GM12878 (cell line): ENCODE measurements around the gene TNFAIP2. TPM values are rescaled to one million over a fixed set of nuclear protein-coding genes. Genes with fewer than 3 reads are reported as not detected.

Experiments
- ATAC-seq: fragments of 200-7000 bp; cut with Tn5 transposase; 3 replicates; pipeline ENCODE4 v1.9.1; 2020; ENCODE audit warnings: mild to moderate bottlenecking, moderate library complexity
- BruUV-seq: library from RNA; stranded (reverse); fragments of 400-500 nt; replicated peaks from 2 replicates; lab custom pipeline; 2021; lab: Mats Ljungman, UMichigan
- CTCF ChIA-PET: fragments of 300-600 bp; sonication (Branson Sonifier 250); formaldehyde crosslinking; extraction: SDS; loops from one replicate; lab custom pipeline; 2021; ENCODE audit warnings: inconsistent platforms; lab: Yijun Ruan, JAX
- POLR2A ChIA-PET: fragments of 350-600 bp; formaldehyde crosslinking; extraction: SDS; loops from one replicate; lab custom pipeline; 2021; ENCODE audit warnings: inconsistent platforms; lab: Charles Lee
- RAD21 ChIA-PET: fragments of 300-600 bp; sonication (Branson Sonifier 250); formaldehyde crosslinking; loops from one replicate; lab custom pipeline; 2023; ENCODE audit warnings: antibody characterized with exemption; ENCODE audit not compliant: unreplicated experiment; lab: Charles Lee
- SMC1A ChIA-PET: fragments of 300-600 bp; sonication (Branson Sonifier 250); formaldehyde crosslinking; loops from one replicate; lab custom pipeline; 2023; ENCODE audit not compliant: unreplicated experiment, uncharacterized antibody; lab: Charles Lee
- DNase-seq: peaks from one replicate; pipeline ENCODE4 v3.0.0-alpha.2; 2011; ENCODE audit warnings: low read depth, low spot score
- FAIRE-seq: peaks from 3 replicates; lab custom pipeline; 2011; peaks lifted over from hg19 to GRCh38; lab: Jason Lieb, UNC
- H2AFZ ChIP-seq: 2 replicates; pipeline ENCODE4 v1.6.0; 2011; ENCODE audit warnings: low read depth, low read length, control low read depth; ENCODE audit not compliant: control insufficient read depth
- H3K27ac ChIP-seq: 2 replicates; pipeline ENCODE4 v1.5.1; 2011; ENCODE audit warnings: control low read depth; ENCODE audit not compliant: control insufficient read depth, insufficient read depth
- H3K27me3 ChIP-seq, 2 experiments: replicated peaks in 1 of 2; 2 replicates each; pipeline versions ENCODE4 v1.6.0 to v1.6.1; 2011; ENCODE audit warnings: low read length in 1 of 2; ENCODE audit not compliant: control insufficient read depth in 2 of 2, insufficient read depth in 2 of 2
- H3K36me3 ChIP-seq, 2 experiments: 2 replicates each; pipeline ENCODE4 v1.5.1; 2011; ENCODE audit warnings: low read length in 1 of 2; ENCODE audit not compliant: control insufficient read depth in 2 of 2, insufficient read depth in 2 of 2
- H3K4me1 ChIP-seq: 2 replicates; pipeline ENCODE4 v1.6.1; 2011; ENCODE audit warnings: mild to moderate bottlenecking, low read length, moderate library complexity, mixed read lengths; ENCODE audit not compliant: control insufficient read depth, insufficient read depth
- H3K4me2 ChIP-seq: 2 replicates; pipeline ENCODE4 v1.6.0; 2011; ENCODE audit warnings: control low read depth; ENCODE audit not compliant: control insufficient read depth, insufficient read depth
- H3K4me3 ChIP-seq: fragments of 200-600 bp; sonication (generic); 2 replicates; pipeline ENCODE4 v1.5.1; 2016
- H3K79me2 ChIP-seq: 2 replicates; pipeline ENCODE4 v1.6.0; 2011; ENCODE audit warnings: low read length; ENCODE audit not compliant: control insufficient read depth, insufficient read depth
- H3K9ac ChIP-seq: 2 replicates; pipeline ENCODE4 v1.8.0; 2011; ENCODE audit warnings: low read length, control low read depth, mixed read lengths; ENCODE audit not compliant: control insufficient read depth, insufficient read depth
- H3K9me3 ChIP-seq: replicated peaks from 3 replicates; pipeline ENCODE4 v1.5.1; 2011; ENCODE audit warnings: mild to moderate bottlenecking, low read length; ENCODE audit not compliant: control insufficient read depth, insufficient read depth
- H4K20me1 ChIP-seq: 2 replicates; pipeline ENCODE4 v1.6.0; 2011; ENCODE audit not compliant: control insufficient read depth, insufficient read depth
- ASH2L ChIP-seq: fragments of 300-600, 200-600 bp; sonication (generic); IDR thresholded peaks from 2 replicates; pipeline ENCODE4 v1.6.1; 2017; ENCODE audit warnings: low read depth, mild to moderate bottlenecking, borderline replicate concordance
- ATF7 ChIP-seq: fragments of 450-650 bp; IDR thresholded peaks from 2 replicates; pipeline ENCODE4 v1.6.1; 2016; ENCODE audit warnings: low read depth, mild to moderate bottlenecking
- CHD2 ChIP-seq: IDR thresholded peaks from 2 replicates; pipeline ENCODE4 v1.6.1; 2011; ENCODE audit warnings: low read depth, low read length, improper control_type of control experiment, borderline replicate concordance
- EGR1 ChIP-seq, 2 experiments: IDR thresholded peaks; 1 replicate in 1 of 2; 2 replicates in 1 of 2; pipeline ENCODE4 v1.6.1; 2011 to 2012; ENCODE audit warnings: low read depth in 2 of 2, low read length in 2 of 2, borderline replicate concordance in 1 of 2, mild to moderate bottlenecking in 1 of 2, moderate library complexity in 1 of 2
- HDGF ChIP-seq: fragments of 450-650 bp; IDR thresholded peaks from 2 replicates; pipeline ENCODE4 v1.6.1; 2016; ENCODE audit warnings: antibody characterized with exemption
- IKZF2 ChIP-seq, 2 experiments: fragments of 450-650 bp; IDR thresholded peaks; 2 replicates each; pipeline ENCODE4 v1.6.1; 2017; ENCODE audit warnings: mild to moderate bottlenecking in 2 of 2, moderate library complexity in 2 of 2
- LARP7 ChIP-seq: fragments of 450-650 bp; IDR thresholded peaks from 2 replicates; pipeline ENCODE4 v1.6.1; 2017; ENCODE audit warnings: mild to moderate bottlenecking
- MTA2 ChIP-seq: fragments of 450-650 bp; IDR thresholded peaks from 2 replicates; pipeline ENCODE4 v1.6.1; 2016; ENCODE audit warnings: low read depth, mild to moderate bottlenecking, moderate library complexity
- NBN ChIP-seq: fragments of 450-650 bp; IDR thresholded peaks from 2 replicates; pipeline ENCODE4 v1.6.1; 2016
- NFYA ChIP-seq: IDR thresholded peaks from 2 replicates; pipeline ENCODE4 v1.6.1; 2011; ENCODE audit warnings: low read depth, mild to moderate bottlenecking, low read length, improper control_type of control experiment, borderline replicate concordance
- NFYB ChIP-seq: IDR thresholded peaks from 2 replicates; pipeline ENCODE4 v1.6.1; 2011; ENCODE audit warnings: low read depth, mild to moderate bottlenecking, low read length, improper control_type of control experiment, moderate library complexity; ENCODE audit not compliant: insufficient read depth
- NR2C1 ChIP-seq: fragments of 450-650 bp; IDR thresholded peaks from 2 replicates; pipeline ENCODE4 v1.6.1; 2017; ENCODE audit warnings: antibody characterized with exemption, mild to moderate bottlenecking, moderate library complexity
- NR2F1 ChIP-seq: fragments of 450-650 bp; conservative IDR thresholded peaks from 2 replicates; pipeline ENCODE4 v1.6.1; 2017; ENCODE audit warnings: mild to moderate bottlenecking
- PAX8 ChIP-seq: fragments of 450-650 bp; IDR thresholded peaks from 2 replicates; pipeline ENCODE4 v1.6.1; 2017; ENCODE audit warnings: mild to moderate bottlenecking, moderate library complexity
- SP1 ChIP-seq: IDR thresholded peaks from one replicate; pipeline ENCODE4 v1.6.1; 2011; ENCODE audit warnings: low read depth, low read length
- TCF12 ChIP-seq: IDR thresholded peaks from 2 replicates; pipeline ENCODE4 v1.6.1; 2011; ENCODE audit warnings: low read depth, mild to moderate bottlenecking, low read length
- YBX1 ChIP-seq: fragments of 450-650 bp; IDR thresholded peaks from 2 replicates; pipeline ENCODE4 v1.6.1; 2016; ENCODE audit warnings: antibody characterized with exemption
- YY1 ChIP-seq: IDR thresholded peaks from 2 replicates; pipeline ENCODE4 v1.6.1; 2011; ENCODE audit warnings: low read depth, mild to moderate bottlenecking, low read length
- WGBS: methylation state at CpG from one replicate; pipeline ENCODE4 v1.1.6; 2016; ENCODE audit warnings: low lambda C conversion rate; ENCODE audit not compliant: insufficient replicate concordance, insufficient coverage; ENCODE audit errors: missing lambda C conversion rate; 5-methylcytosine and 5-hydroxymethylcytosine counted together
- in situ Hi-C: fragments of 300-500 bp; cut with MboI; formaldehyde crosslinking; loops from 9 replicates; pipeline ENCODE4 v1.14.3; 2018; ENCODE audit warnings: mixed read lengths
- intact Hi-C: fragments of 100-400 bp; cut with micrococcal nuclease; formaldehyde crosslinking; loops from one replicate; pipeline ENCODE4 v1.14.2; 2022; ENCODE audit not compliant: unreplicated experiment
- polyA plus RNA-seq, 11 experiments: library from polyadenylated mRNA; depleted of rRNA in 4 of 11; unstranded in 6 of 11; stranded (reverse) in 5 of 11; fragments of >200 nt; fragmentation: Nextera tagmentation in 4 of 11; fragmentation: Illumina TruSeq in 1 of 11; extraction: Ambion mirVana in 4 of 11; extraction: Trizol in 1 of 11; gene quantifications; 1 replicate in 1 of 11; 2 replicates in 10 of 11; pipeline versions ENCODE4 v1.2.1 to v1.2.3, GENCODE V29; 2011 to 2016; ENCODE audit warnings: inconsistent platforms in 2 of 11, missing spikeins in 2 of 11, low read depth in 1 of 11
- total RNA-seq, 4 experiments: library from RNA; depleted of rRNA in 3 of 4; stranded (reverse); fragments of >200 nt in 3 of 4; fragmentation: Illumina TruSeq in 1 of 4; extraction: Trizol in 1 of 4; gene quantifications; 2 replicates each; pipeline versions ENCODE4 v1.2.1 to v1.2.3, GENCODE V29; 2013 to 2021
- TF ChIP-seq, protein P1 (sequence below): IDR thresholded peaks from 2 replicates; pipeline ENCODE4 v1.6.1; 2012; ENCODE audit warnings: low read length, inconsistent platforms
- TF ChIP-seq, protein P2 (sequence below): fragments of 450-650 bp; IDR thresholded peaks from 2 replicates; pipeline ENCODE4 v1.6.1; 2017; ENCODE audit warnings: mild to moderate bottlenecking, low read depth, inconsistent platforms; ENCODE audit not compliant: poor library complexity, severe bottlenecking

The TNFAIP2 gene
- total and polyA plus RNA-seq, 10 of the 15 experiments (the other 5 are each of a cell fraction or from before 2014, with no cell fraction given): 7.1 to 150 (median 74.5) TPM

- no peak overlapping the region for H3K4me3 ChIP-seq
- intact Hi-C loops: loop anchor here (1.0 kb wide), 3 partner anchors 35 to 187 kb away; no protein-coding TSS in a partner anchor
- no peaks in the 10 kb centered on the region for H4K20me1 ChIP-seq
- RAD21 ChIA-PET: interaction anchor here (0.6 to 4.6 kb wide), 39 partner anchors 9 to 411 kb away, joined by 3 to 120 read pairs (median 4); partner anchors contain the start of genes EXOC3L4 and TNFAIP2
- H3K36me3 ChIP-seq: no peaks in the 10 kb centered on the region
- no peak overlapping the region for H3K9ac ChIP-seq
- SMC1A ChIA-PET: interaction anchor here (0.6 to 4.6 kb wide), 30 partner anchors 9 to 411 kb away, joined by 3 to 76 read pairs (median 6); no protein-coding TSS in a partner anchor
- CTCF ChIA-PET: interaction anchor here (0.6 to 5.0 kb wide), 41 partner anchors 8 to 1109 kb away, joined by 3 to 202 read pairs (median 7); partner anchors contain the start of gene TNFAIP2
- H3K27me3 ChIP-seq: peaks cover 5 to 11% of the 10 kb centered on the region in 2 experiments; a peak in 2 of 4 replicates
- POLR2A ChIA-PET: interaction anchor here (0.5 to 1.7 kb wide), 9 partner anchors 8 to 166 kb away, joined by 3 to 7 read pairs (median 4); no protein-coding TSS in a partner anchor
- peaks cover 42% of the 10 kb centered on the region for H3K4me1 ChIP-seq
- H3K79me2 ChIP-seq: no peaks in the 10 kb centered on the region
- BruUV-seq: no TSS peak
- H3K27ac ChIP-seq: no peak overlapping the region
- H3K4me2 ChIP-seq: peak overlapping the region; percentile 55
- peak; percentile 73 for FAIRE-seq
- ATAC-seq: peak; percentile 83
- 15% methylated on average over 57 of the region's 59 CpGs for WGBS
- in situ Hi-C loops: loop anchor here (5.0 kb wide), 1 partner anchor 77 kb away; no protein-coding TSS in a partner anchor
- H3K9me3 ChIP-seq: no peaks in the 10 kb centered on the region
- DNase-seq: no peak
- H2AFZ ChIP-seq: peak overlapping the region; percentile 65
- TF ChIP-seq YBX1: 0 out of 2 replicates have a peak, but pooled peaks have one; percentile 56
- TF ChIP-seq ATF7: peak; percentile 30; the same call in 1 of the 2 replicates
- peak; percentile 26; the same call in 1 of the 2 replicates for TF ChIP-seq NR2C1
- TF ChIP-seq ASH2L: no peak
- TF ChIP-seq, protein P1, sequence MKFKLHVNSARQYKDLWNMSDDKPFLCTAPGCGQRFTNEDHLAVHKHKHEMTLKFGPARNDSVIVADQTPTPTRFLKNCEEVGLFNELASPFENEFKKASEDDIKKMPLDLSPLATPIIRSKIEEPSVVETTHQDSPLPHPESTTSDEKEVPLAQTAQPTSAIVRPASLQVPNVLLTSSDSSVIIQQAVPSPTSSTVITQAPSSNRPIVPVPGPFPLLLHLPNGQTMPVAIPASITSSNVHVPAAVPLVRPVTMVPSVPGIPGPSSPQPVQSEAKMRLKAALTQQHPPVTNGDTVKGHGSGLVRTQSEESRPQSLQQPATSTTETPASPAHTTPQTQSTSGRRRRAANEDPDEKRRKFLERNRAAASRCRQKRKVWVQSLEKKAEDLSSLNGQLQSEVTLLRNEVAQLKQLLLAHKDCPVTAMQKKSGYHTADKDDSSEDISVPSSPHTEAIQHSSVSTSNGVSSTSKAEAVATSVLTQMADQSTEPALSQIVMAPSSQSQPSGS: no peak
- peak; percentile 100 for TF ChIP-seq HDGF
- TF ChIP-seq YY1: peak; percentile 64; the same call in 1 of the 2 replicates
- 0 out of 2 replicates have a peak, but pooled peaks have one; percentile 25 for TF ChIP-seq CHD2
- TF ChIP-seq NBN: peak; percentile 99
- peak in 1 of 2 experiments; percentile 66; a peak in 1 of 4 replicates for TF ChIP-seq IKZF2 (IDR thresholded peaks at IDR 0.05)
- TF ChIP-seq EGR1 (IDR thresholded peaks at IDR 0.05; ENCODE audit: borderline replicate concordance in 1 of 2, low read depth in 2 of 2, low read length in 2 of 2): no peak
- peak; percentile 99 for TF ChIP-seq NR2F1
- TF ChIP-seq MTA2: peak; percentile 64
- TF ChIP-seq, protein P2, sequence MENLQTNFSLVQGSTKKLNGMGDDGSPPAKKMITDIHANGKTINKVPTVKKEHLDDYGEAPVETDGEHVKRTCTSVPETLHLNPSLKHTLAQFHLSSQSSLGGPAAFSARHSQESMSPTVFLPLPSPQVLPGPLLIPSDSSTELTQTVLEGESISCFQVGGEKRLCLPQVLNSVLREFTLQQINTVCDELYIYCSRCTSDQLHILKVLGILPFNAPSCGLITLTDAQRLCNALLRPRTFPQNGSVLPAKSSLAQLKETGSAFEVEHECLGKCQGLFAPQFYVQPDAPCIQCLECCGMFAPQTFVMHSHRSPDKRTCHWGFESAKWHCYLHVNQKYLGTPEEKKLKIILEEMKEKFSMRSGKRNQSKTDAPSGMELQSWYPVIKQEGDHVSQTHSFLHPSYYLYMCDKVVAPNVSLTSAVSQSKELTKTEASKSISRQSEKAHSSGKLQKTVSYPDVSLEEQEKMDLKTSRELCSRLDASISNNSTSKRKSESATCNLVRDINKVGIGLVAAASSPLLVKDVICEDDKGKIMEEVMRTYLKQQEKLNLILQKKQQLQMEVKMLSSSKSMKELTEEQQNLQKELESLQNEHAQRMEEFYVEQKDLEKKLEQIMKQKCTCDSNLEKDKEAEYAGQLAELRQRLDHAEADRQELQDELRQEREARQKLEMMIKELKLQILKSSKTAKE: no peak
- TF ChIP-seq LARP7: peak; percentile 62; the same call in 1 of the 2 replicates
- no peak for TF ChIP-seq NFYA
- TF ChIP-seq NFYB: no peak
- 0 out of 2 replicates have a peak, but pooled peaks have one; percentile 5 for TF ChIP-seq TCF12
- no peak for TF ChIP-seq SP1
- no peak for TF ChIP-seq PAX8
Measured at GRCh38 chr14:103104654-103105452, 18.4 kb upstream of the TNFAIP2 start.
